ENCODE data around the gene KDM5C.

KDM5C gene

GRCh38 chrX:53246231-53246630 is 21.2 kb upstream of the KDM5C start:
- TF ChIP-seq CTCF (IDR thresholded peaks at IDR 0.05), result no peak

DNA sequence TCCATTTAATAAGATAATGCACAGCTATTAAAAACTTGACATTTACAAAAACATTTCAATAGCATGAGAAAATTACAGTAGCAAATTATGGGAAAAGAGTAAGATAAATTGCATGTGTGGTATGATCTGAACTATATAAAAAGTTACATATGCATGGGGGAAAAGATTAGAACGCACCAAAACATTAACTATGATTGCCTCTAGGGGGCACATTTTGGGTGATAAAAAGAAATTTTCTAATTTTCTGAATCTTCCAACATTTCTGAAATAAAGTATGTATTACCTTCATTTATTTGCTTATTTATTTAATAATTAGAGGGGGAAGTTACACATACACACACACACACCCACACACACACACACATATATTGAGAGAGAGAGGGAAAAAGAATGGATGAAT is 19.6 kb upstream of the KDM5C start:
- 0 out of 2 replicates have a peak, but pooled peaks have one; percentile 29 for TF ChIP-seq CTCF (IDR thresholded peaks at IDR 0.05)

GRCh38 chrX:53242310-53242709 is 17.3 kb upstream of the KDM5C start:
- TF ChIP-seq CTCF (IDR thresholded peaks at IDR 0.05), result no peak

DNA sequence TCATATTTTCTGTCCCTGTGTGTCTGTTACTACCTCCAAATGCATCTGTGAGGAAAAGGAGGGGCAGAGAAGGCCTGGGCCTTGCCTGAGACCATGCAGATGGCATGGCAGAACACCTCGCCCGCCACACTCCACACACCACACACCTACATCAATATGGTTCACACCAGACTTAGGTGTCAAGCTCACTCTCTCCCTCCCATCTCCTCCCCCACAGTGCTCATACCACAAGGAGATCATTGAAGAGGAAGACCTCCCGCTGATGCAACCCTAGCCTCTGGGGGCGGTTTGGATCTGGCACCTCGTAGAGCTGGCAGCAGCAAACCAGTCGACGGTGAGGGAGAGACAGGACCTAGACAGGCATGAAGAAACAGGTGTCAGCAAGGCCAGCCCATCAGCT is 16.6 kb upstream of the KDM5C start:
- no peak for TF ChIP-seq CTCF (IDR thresholded peaks at IDR 0.05)

GRCh38 chrX:53239474-53239873 is 14.5 kb upstream of the KDM5C start:
- no peak for TF ChIP-seq CTCF (IDR thresholded peaks at IDR 0.05)

DNA sequence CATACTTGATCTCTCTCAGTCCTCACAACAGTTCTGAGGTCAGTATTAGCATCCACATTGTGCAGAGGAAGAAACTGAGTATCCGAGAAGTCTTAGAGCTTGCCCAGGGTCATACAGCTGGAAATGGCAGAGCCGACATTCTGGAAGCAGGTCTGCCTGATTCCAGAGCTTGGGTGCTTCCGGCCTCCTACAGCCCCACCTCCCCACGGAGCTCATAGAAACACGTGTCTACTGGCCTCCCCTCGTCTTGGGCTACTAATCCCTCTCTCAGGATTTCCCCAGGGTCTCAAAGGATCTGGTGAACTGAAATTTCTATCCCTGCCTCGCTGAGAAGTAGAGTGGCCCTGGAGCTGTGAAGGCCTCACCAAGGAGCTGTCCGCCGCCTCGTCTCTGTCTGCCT is 12.0 kb upstream of the KDM5C start:
- no peak for TF ChIP-seq CTCF (IDR thresholded peaks at IDR 0.05)

GRCh38 chrX:53236025-53236679 is 11.1 kb upstream of the KDM5C start:
- no peak for TF ChIP-seq CTCF (IDR thresholded peaks at IDR 0.05)

DNA sequence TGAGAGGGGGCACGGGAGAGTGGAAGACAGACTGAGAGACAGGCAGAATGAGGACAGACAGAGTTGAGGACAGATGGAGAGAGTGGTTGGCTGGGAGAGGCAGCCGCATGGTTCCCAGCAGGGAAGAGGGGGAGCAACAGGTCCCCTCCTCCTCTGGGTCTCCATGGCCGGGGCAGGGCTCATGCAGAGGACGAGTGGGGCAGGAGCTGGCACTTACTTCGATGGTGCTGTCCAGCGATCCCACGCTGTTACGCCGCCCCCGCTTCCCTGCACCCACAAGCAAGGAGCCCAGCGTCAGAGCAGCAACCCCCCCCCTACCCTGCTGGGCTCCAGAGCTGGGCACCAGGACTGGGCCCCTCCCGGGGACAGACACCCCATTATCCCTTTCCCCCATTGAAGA is 10.6 kb upstream of the KDM5C start:
- TF ChIP-seq CTCF (IDR thresholded peaks at IDR 0.05), result no peak
